ENCODE results near the gene AGO1.
"Not testable (repeated sequence)": the region's sequence is repeated elsewhere in the genome, so short reads cannot be mapped to it uniquely, and the experiment has no call there.

The AGO1 gene

GRCh38 chr1:35925741-35926140, 42.7 kb downstream of the AGO1 start:
- DNase-seq, result no peak

- DNase-seq, result no peak
Observed at GRCh38 chr1:35927472-35927871, 44.5 kb downstream of the AGO1 start.

GRCh38 chr1:35929730-35930592, 47.0 kb downstream of the AGO1 start:
- peak in 1 of 2 donors; percentile 42 for DNase-seq

GRCh38 chr1:35930593-35931445, 47.8 kb downstream of the AGO1 start, which contains the start of gene AGO3:
Gene AGO3, plus strand, starts transcription at chr1:35931105. Its CDS starts 322 bp downstream, at chr1:35931427.
- DNase-seq, result peak; percentile 85 to 88

GRCh38 chr1:35931446-35932157, 48.6 kb downstream of the AGO1 start:
- no peak for DNase-seq

GRCh38 chr1:35932158-35932636, 49.2 kb downstream of the AGO1 start:
- no peak for DNase-seq

- DNase-seq, result no peak
Observed at GRCh38 chr1:35932941-35933340, 49.9 kb downstream of the AGO1 start.

GRCh38 chr1:35935442-35936388, 52.7 kb downstream of the AGO1 start:
- DNase-seq, result no peak

- peak; percentile 81 to 95 for DNase-seq
Observed at GRCh38 chr1:35936838-35937237, 53.8 kb downstream of the AGO1 start.

GRCh38 chr1:35939484-35939883, 56.5 kb downstream of the AGO1 start:
- no peak for DNase-seq

GRCh38 chr1:35945327-35945726, 62.3 kb downstream of the AGO1 start:
- no peak for DNase-seq

GRCh38 chr1:35947547-35947946, 64.5 kb downstream of the AGO1 start:
- DNase-seq, result no peak

- DNase-seq, result no peak
Observed at GRCh38 chr1:35958558-35958957, 75.5 kb downstream of the AGO1 start.

- DNase-seq, result no peak
Observed at GRCh38 chr1:35959304-35959703, 76.3 kb downstream of the AGO1 start.

- DNase-seq, result no peak
Observed at GRCh38 chr1:35962952-35963351, 79.9 kb downstream of the AGO1 start.

- not testable (repeated sequence) for DNase-seq
Observed at GRCh38 chr1:35964277-35964676, 81.3 kb downstream of the AGO1 start.

- DNase-seq, result no peak
Observed at GRCh38 chr1:35968396-35968795, 85.4 kb downstream of the AGO1 start.

GRCh38 chr1:35971601-35972000, 88.6 kb downstream of the AGO1 start:
- peak in 1 of 2 donors; percentile 3 for DNase-seq

- not testable (repeated sequence) for DNase-seq
Observed at GRCh38 chr1:35972631-35973030, 89.6 kb downstream of the AGO1 start.

- DNase-seq, result no peak
Observed at GRCh38 chr1:35980090-35980489, 97.1 kb downstream of the AGO1 start.
